NCI-H2196 treated with DMSO at 0.1 percent for 48 hours (cell line): ENCODE data around the gene NRDC.
"Not testable (repeated sequence)": the region's sequence is repeated elsewhere in the genome, so short reads cannot be mapped to it uniquely, and the experiment has no call there.

ENCODE experiments used
- DNase-seq: peaks from one replicate; lab custom pipeline; 2025; ENCODE audit not compliant: unreplicated experiment; lab: John Stamatoyannopoulos, UW

The NRDC gene

DNA sequence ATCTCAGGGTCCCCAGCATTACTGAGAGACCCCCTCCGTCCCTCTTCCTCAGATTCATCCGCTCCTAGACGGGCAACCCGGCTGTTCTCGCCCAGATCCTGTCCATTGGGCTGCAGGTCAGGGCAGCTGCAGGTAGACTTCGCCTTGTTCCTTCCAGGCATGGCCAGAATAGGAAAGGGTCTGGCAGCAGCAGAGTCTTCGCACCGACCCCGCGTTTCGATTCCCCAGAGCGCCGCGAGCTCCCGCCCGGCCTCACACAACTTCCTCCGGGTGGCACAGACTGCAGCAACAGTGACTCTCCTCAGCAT, 265 bp downstream of the NRDC start:
- no peak for DNase-seq

DNA sequence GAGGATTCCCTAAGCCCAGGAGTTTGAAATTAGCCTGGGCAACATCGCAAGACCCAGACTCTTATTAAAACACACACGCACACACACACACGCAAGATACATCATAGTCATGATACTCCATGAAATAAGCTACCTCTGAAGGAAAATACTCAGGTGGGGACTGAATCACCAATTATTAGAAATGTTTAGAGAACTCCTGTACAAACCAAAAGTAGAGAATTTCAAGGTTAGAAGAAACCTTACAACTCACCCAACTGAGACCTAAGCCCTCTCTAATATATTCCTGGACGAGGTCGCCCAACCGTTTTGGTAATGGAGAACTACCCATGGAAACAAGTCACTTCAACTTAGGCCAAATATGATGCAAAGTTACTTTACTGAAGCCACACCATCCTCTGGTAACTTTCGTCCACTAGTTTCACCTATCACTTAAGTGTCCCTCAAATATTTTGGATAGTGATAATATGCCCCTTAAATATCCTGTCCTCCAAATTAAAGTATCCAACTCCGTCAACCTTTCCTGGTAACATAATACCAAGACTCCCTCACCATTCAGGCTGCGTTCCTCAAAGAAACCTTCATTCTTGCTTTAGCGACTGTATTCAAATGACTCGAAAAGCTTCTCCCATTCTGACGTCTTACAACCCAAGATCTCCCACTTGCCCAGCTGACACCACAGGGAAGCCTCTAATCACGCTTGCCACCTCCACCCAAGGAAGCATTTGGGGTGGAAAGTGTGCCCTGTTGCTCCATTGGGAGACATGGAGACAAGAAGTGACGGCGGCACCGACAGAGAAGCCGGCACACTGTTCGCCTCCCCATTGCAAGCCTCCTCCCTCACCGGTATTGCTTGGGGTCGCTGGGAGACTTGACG, 856 bp downstream of the NRDC start:
- no peak for DNase-seq

- DNase-seq = no peak
Measured at GRCh38 chr1:51875836-51876235, 2.7 kb downstream of the NRDC start.

DNA sequence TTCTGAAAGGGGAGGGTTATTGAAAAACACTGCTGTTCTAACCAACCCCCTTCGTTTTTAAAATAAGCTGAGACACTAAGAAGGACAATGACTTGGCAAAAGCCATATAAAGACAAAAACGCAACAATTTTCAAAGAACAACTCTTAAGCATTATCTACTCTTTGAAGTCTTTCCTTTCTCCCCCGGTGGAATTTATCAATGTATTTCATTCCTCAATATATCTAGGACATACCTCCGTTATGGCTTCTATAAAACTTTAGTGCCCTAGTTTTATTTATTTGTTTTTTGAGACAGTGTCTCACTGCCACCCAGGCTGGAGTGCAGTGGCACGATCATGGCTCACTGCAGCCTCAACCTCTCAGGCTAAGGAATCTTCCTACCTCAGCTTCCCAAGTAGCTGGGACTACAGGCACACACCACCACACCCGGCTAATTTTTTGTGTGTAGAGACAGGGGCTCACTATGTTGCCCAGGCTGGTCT, 3.2 kb downstream of the NRDC start:
- DNase-seq = no peak

- not testable (repeated sequence) for DNase-seq
Measured at GRCh38 chr1:51873270-51873669, 5.3 kb downstream of the NRDC start.

GRCh38 chr1:51871351-51871975, 7.1 kb downstream of the NRDC start:
- no peak for DNase-seq

- no peak for DNase-seq
Measured at GRCh38 chr1:51870603-51871350, 7.8 kb downstream of the NRDC start.

GRCh38 chr1:51867479-51868232, 10.9 kb downstream of the NRDC start:
- no peak for DNase-seq

DNA sequence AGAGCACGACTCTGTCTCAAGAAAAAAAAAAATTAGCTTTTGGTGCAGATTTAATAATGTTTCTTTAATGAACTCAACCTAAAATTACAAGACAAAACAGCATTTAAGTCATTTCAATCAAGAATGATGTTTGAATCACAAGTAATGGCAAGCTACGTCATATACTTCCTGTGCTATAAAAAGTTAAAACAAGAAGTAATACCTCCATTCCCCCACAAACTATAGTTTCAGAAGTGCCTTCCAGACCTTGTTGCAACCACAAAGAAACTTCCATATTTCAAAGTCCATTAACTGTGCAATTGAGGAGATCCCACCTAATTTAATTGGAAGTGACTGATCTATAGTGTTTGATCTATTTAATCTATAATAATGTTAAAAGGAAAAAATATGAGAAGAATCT, 15.1 kb downstream of the NRDC start:
- no peak for DNase-seq

GRCh38 chr1:51861669-51862068, 16.9 kb downstream of the NRDC start:
- no peak for DNase-seq

DNA sequence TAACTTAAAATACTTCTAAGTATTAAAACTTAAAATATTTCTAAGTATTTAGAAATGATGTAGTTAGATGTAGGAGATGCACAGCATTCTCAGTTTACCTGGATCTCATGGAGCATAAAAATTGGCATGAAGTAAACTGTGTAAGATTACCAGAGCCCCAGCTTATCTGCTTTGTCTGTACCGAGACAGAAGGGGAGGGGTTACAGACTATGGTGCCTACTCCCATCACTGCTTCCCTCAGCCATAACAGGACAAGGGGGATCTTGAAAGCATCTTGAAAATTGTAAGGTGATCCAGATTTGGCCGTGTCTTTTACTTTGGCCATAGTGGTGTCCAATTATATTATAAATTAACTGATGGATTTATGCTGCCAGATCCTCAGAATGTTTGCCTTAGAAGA, 18.8 kb downstream of the NRDC start:
- no peak for DNase-seq

GRCh38 chr1:51859333-51859732, 19.2 kb downstream of the NRDC start:
- DNase-seq = no peak

DNA sequence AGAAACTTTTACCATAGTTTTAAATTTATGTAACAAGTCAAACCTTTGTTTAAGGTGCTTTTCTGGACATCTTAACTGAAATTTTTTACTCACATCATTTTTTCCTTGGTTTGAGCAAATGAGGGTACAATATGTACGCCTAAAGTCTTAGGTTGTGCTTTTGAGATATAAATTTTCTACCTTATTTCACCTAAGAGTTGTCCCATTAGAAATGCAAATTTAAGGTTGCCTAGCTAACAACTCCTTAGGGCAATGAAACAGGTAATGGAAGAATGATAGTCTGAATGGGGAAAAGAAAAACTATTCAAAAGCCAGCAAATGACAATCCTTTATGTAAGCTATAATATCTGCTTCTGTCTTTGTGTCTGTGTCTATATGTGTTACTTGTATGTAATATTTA, 19.6 kb downstream of the NRDC start:
- DNase-seq = no peak

- DNase-seq = no peak
Measured at GRCh38 chr1:51856745-51857144, 21.8 kb downstream of the NRDC start.

DNA sequence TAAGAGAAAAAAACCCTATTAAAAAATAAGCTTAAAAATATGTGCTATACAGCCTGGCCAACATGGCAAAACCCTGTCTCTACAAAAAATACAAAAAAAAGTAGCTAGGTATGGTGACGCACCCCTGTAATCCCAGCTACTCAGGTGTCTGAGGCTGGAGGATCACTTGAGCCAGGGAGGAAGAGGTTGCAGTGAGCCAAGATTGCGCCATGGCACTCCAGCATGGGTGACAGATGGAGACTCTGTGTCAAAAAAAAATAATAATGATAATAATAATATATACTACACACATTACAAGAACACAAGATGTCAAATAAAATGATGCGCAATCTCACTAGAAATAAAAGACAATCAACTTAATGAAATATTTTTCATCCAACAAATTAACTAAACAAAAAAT, 22.9 kb downstream of the NRDC start:
- no peak for DNase-seq

- DNase-seq = no peak
Measured at GRCh38 chr1:51853360-51853759, 25.2 kb downstream of the NRDC start.

DNA sequence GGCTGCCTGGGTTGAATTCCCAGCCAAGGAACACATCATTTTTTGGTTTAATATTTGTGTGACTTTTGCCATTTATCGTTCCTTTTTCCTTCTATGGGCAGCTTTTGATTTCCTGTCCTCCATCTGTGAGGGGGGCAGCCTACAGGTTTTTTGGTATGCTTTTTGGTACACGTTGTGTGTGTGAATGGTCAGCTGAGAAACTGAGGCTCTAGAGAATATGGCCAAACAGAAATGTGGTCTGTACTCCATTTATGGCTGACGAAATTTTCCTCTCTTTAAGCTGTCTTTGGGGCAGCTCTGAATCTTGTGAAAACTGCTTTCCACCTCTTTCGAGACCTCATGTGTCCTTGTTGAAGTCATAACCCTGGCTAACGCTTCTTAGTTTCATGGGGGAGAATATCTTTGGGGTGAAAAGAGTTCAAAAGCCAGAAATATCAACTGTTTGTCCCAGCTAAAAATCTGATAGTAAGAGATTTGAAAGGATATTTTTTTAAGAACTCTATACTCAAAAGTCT, 26.6 kb downstream of the NRDC start:
- DNase-seq = no peak

DNA sequence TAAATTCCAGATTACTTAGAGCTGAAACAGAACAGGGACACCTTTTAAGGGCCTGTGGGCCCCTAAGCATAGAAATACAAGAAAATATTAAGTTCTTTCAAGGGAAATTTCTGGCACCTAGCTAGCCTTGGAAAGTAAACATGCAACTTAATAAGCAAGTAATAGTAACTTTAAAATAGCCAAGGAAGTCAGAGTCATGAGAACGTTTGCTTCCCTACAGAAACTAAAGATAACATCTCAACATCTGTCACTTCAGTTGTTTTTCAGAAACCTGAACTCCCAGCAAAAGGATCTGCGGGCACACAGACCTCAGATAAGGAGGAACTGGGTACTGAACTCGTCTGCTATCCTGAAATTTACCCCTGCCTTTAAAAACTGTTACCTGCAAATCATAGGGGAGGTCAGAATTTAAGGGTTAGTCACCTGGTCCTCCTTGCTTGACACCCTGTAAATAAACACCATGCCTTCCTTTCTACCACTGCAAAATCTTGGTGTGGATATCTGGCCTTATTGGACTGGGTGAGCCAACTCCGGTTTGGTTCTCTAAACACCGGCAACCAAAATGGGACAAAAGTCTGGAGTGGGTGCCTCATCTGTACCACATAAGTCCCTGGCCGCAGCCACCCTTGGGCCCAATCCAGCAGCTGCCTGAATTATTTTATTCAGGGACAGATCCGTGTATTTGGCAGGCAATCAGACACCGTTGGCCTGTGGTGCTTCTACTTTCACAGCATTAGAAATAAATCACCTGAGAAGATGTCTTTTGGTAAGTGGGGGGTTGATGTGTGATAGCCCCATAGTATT, 27.9 kb downstream of the NRDC start:
- no peak for DNase-seq

- DNase-seq = no peak
Measured at GRCh38 chr1:51847294-51847920, 31.1 kb downstream of the NRDC start.

- no peak for DNase-seq
Measured at GRCh38 chr1:51843948-51844347, 34.6 kb downstream of the NRDC start.
